Thoracic aorta endothelial cell (primary cell): ENCODE data around the gene NUP107. TPM values are rescaled to one million over a fixed set of nuclear protein-coding genes. Genes with fewer than 3 reads are reported as not detected.

ENCODE experiments used
- total RNA-seq: library from RNA; depleted of rRNA; stranded (reverse); fragments of >200 nt; gene quantifications from 2 replicates; pipeline ENCODE4 v1.2.3, GENCODE V29; 2012

The NUP107 gene
- 121 and 137 TPM in 2 replicates for total RNA-seq

GRCh38 chr12:68686595-68687521, at the start of gene NUP107:
NUP107 (plus strand) TSS chr12:68686978; CDS start chr12:68687066, 88 bp downstream.

GRCh38 chr12:68745904-68746571, 59.3 kb downstream of the NUP107 start, which contains the start of gene SLC35E3:
SLC35E3 (plus strand) TSS chr12:68746176; CDS start chr12:68746378, 202 bp downstream.

Other genes starting within 250 kb of the NUP107 start
- gene RAP1B, start 76.1 kb upstream of the NUP107 start, total RNA-seq = 295 and 323 TPM in 2 replicates
- 7.0 and 11.3 TPM in 2 replicates for gene SLC35E3, start 59.2 kb downstream of the NUP107 start, total RNA-seq
- 555 and 909 TPM in 2 replicates for gene MDM2, start 121.2 kb downstream of the NUP107 start, total RNA-seq
- gene CPM, start 246.2 kb downstream of the NUP107 start, total RNA-seq = 0.66 and 3.9 TPM in 2 replicates